ENCODE data around the gene TFF1. TPM values are rescaled to one million over a fixed set of nuclear protein-coding genes. Genes with fewer than 3 reads are reported as not detected.

The TFF1 gene
- polyA plus RNA-seq, 1 donor from 2014 or later: not detected

GRCh38 chr21:42356046-42356445 is 10.3 kb downstream of the TFF1 start:
- H3K36me3 ChIP-seq (ENCODE audit: insufficient read depth, low read length): no peaks in the 10 kb centered on the region
- no peak overlapping the region for H2AFZ ChIP-seq (ENCODE audit: low read depth, low read length)
- no peaks in the 10 kb centered on the region for H3K9me2 ChIP-seq (ENCODE audit: insufficient read depth, low read length)
- H3K9ac ChIP-seq (ENCODE audit: low read length): no peak overlapping the region
- no peaks in the 10 kb centered on the region for H3K79me2 ChIP-seq (replicated peaks; ENCODE audit: insufficient read depth, low read length)
- no peak overlapping the region for H3K4me2 ChIP-seq (ENCODE audit: low read length)
- H3K4me3 ChIP-seq (ENCODE audit: low read length): no peak overlapping the region
- no peak overlapping the region for H3K27ac ChIP-seq (ENCODE audit: low read length)
- H4K20me1 ChIP-seq (ENCODE audit: insufficient read depth): no peaks in the 10 kb centered on the region
- TF ChIP-seq EZH2 (IDR thresholded peaks at IDR 0.05; ENCODE audit: borderline replicate concordance, insufficient read depth, low read length, poor library complexity, severe bottlenecking): no peak
- no peak for TF ChIP-seq REST (IDR thresholded peaks at IDR 0.05; ENCODE audit: borderline replicate concordance)
- no peak for TF ChIP-seq CTCF (IDR thresholded peaks at IDR 0.05; ENCODE audit: poor library complexity, severe bottlenecking)
- TF ChIP-seq POLR2AphosphoS5 (IDR thresholded peaks at IDR 0.05): no peak
- no peak for TF ChIP-seq MXI1 (conservative IDR thresholded peaks at IDR 0.05; ENCODE audit: poor library complexity, severe bottlenecking)
- TF ChIP-seq RAD21 (conservative IDR thresholded peaks at IDR 0.05): no peak
- no peak for TF ChIP-seq EP300 (conservative IDR thresholded peaks at IDR 0.05; ENCODE audit: poor library complexity, severe bottlenecking)
- TF ChIP-seq TAF1 (IDR thresholded peaks at IDR 0.05; ENCODE audit: low read depth): no peak
- no peak for TF ChIP-seq SMC3 (conservative IDR thresholded peaks at IDR 0.05; ENCODE audit: poor library complexity)
- H3K9me3 ChIP-seq (ENCODE audit: low read length): no peaks in the 10 kb centered on the region
- H3F3A ChIP-seq (ENCODE audit: insufficient read depth, low read length, poor library complexity, severe bottlenecking): no peaks in the 10 kb centered on the region
- H3K27me3 ChIP-seq (ENCODE audit: insufficient read depth, low read depth, low read length): no peaks in the 10 kb centered on the region

- Histone ChIP-seq H3K27ac (ENCODE audit: low read length) (no peak overlapping the region), H3K4me2 (ENCODE audit: low read length) (no peak overlapping the region), H3K36me3 (ENCODE audit: insufficient read depth, low read length) (no peaks in the 10 kb centered on the region), H3K9me2 (ENCODE audit: insufficient read depth, low read length) (no peaks in the 10 kb centered on the region), H3K79me2 (replicated peaks; ENCODE audit: insufficient read depth, low read length) (no peaks in the 10 kb centered on the region), H4K20me1 (ENCODE audit: insufficient read depth) (no peaks in the 10 kb centered on the region), H3K9ac (ENCODE audit: low read length) (no peak overlapping the region), H3K27me3 (ENCODE audit: insufficient read depth, low read depth, low read length) (no peaks in the 10 kb centered on the region), H2AFZ (ENCODE audit: low read depth, low read length) (no peak overlapping the region), H3K9me3 (ENCODE audit: low read length) (no peaks in the 10 kb centered on the region), H3K4me3 (ENCODE audit: low read length) (no peak overlapping the region), H3F3A (ENCODE audit: insufficient read depth, low read length, poor library complexity, severe bottlenecking) (no peaks in the 10 kb centered on the region)
- TF ChIP-seq EZH2 (IDR thresholded peaks at IDR 0.05; ENCODE audit: borderline replicate concordance, insufficient read depth, low read length, poor library complexity, severe bottlenecking) (no peak), CTCF (IDR thresholded peaks at IDR 0.05; ENCODE audit: poor library complexity, severe bottlenecking) (no peak), REST (IDR thresholded peaks at IDR 0.05; ENCODE audit: borderline replicate concordance) (no peak), MXI1 (conservative IDR thresholded peaks at IDR 0.05; ENCODE audit: poor library complexity, severe bottlenecking) (no peak), SMC3 (conservative IDR thresholded peaks at IDR 0.05; ENCODE audit: poor library complexity) (no peak), POLR2AphosphoS5 (IDR thresholded peaks at IDR 0.05) (no peak), EP300 (conservative IDR thresholded peaks at IDR 0.05; ENCODE audit: poor library complexity, severe bottlenecking) (no peak), TAF1 (IDR thresholded peaks at IDR 0.05; ENCODE audit: low read depth) (no peak), RAD21 (conservative IDR thresholded peaks at IDR 0.05) (no peak)
Observed at GRCh38 chr21:42353623-42354022, 12.7 kb downstream of the TFF1 start.

Data from neural cell (in vitro differentiated cells).